Mesendoderm (in vitro differentiated cells): Measurements from ENCODE around the gene NOXA1.

Experiments used
- DNase-seq: peaks from one replicate; pipeline ENCODE4 v3.0.0; 2013
- H2AK5ac ChIP-seq: 2 replicates; pipeline ENCODE4 v1.6.1; 2013; ENCODE audit warnings: low read length, inconsistent platforms
- H2BK120ac ChIP-seq: 2 replicates; pipeline ENCODE4 v1.6.1; 2013; ENCODE audit warnings: low read depth, mild to moderate bottlenecking, low read length, moderate library complexity, mixed read lengths
- H2BK15ac ChIP-seq: replicated peaks from 2 replicates; pipeline ENCODE4 v1.6.1; 2013; ENCODE audit warnings: low read depth, mild to moderate bottlenecking, moderate library complexity
- H2BK5ac ChIP-seq: 2 replicates; pipeline ENCODE4 v1.6.1; 2013; ENCODE audit warnings: low read length, inconsistent platforms
- H3K18ac ChIP-seq: 2 replicates; pipeline ENCODE4 v1.6.1; 2013; ENCODE audit warnings: mild to moderate bottlenecking, low read length, mixed read lengths
- H3K23ac ChIP-seq: one replicate; pipeline ENCODE4 v1.6.1; 2013; ENCODE audit warnings: low read length
- H3K27ac ChIP-seq: 2 replicates; pipeline ENCODE4 v1.5.1; 2013; ENCODE audit warnings: low read depth, mild to moderate bottlenecking, inconsistent platforms, low read length, moderate library complexity
- H3K27me3 ChIP-seq: 2 replicates; pipeline ENCODE4 v1.6.1; 2013; ENCODE audit warnings: low read length, control low read depth, mild to moderate bottlenecking, inconsistent platforms; ENCODE audit not compliant: insufficient read depth, poor library complexity
- H3K36me3 ChIP-seq: 2 replicates; pipeline ENCODE4 v1.6.1; 2013; ENCODE audit warnings: low read length, inconsistent platforms; ENCODE audit not compliant: control insufficient read depth, insufficient read depth
- H3K4ac ChIP-seq: one replicate; pipeline ENCODE4 v1.6.1; 2013; ENCODE audit warnings: low read depth, mild to moderate bottlenecking, low read length, moderate library complexity
- H3K4me1 ChIP-seq: 2 replicates; pipeline ENCODE4 v1.6.1; 2013; ENCODE audit warnings: low read depth, low read length, inconsistent platforms; ENCODE audit not compliant: control insufficient read depth
- H3K4me2 ChIP-seq: 2 replicates; pipeline ENCODE4 v1.6.1; 2013; ENCODE audit warnings: low read length
- H3K4me3 ChIP-seq: 2 replicates; pipeline ENCODE4 v1.5.1; 2013; ENCODE audit warnings: mild to moderate bottlenecking, low read length
- H3K56ac ChIP-seq: one replicate; pipeline ENCODE4 v1.6.1; 2013; ENCODE audit warnings: low read length
- H3K79me1 ChIP-seq: 2 replicates; pipeline ENCODE4 v1.6.1; 2013; ENCODE audit warnings: low read length, inconsistent platforms
- H3K79me2 ChIP-seq: 2 replicates; pipeline ENCODE4 v1.6.1; 2013; ENCODE audit warnings: mild to moderate bottlenecking, low read length; ENCODE audit not compliant: control insufficient read depth, insufficient read depth
- H3K9ac ChIP-seq: 2 replicates; pipeline ENCODE4 v1.6.1; 2013; ENCODE audit warnings: low read length, inconsistent platforms
- H4K5ac ChIP-seq: one replicate; pipeline ENCODE4 v1.6.1; 2013; ENCODE audit warnings: low read length
- H4K8ac ChIP-seq: one replicate; pipeline ENCODE4 v1.6.1; 2013; ENCODE audit warnings: low read depth, mild to moderate bottlenecking, control low read depth, low read length, moderate library complexity
- WGBS: extraction: QIAGEN DNeasy Blood & Tissue Kit; methylation state at CpG from one replicate; pipeline ENCODE4 v1.1.7; 2013; ENCODE audit warnings: low lambda C conversion rate, missing lambda C conversion rate; ENCODE audit not compliant: insufficient coverage; ENCODE audit errors: extremely low coverage; 5-methylcytosine and 5-hydroxymethylcytosine counted together

The NOXA1 gene

GRCh38 chr9:137462986-137463930 lies 40.1 kb downstream of the NOXA1 start:
- H4K8ac ChIP-seq: no peak overlapping the region
- no peak overlapping the region for H3K23ac ChIP-seq
- no peaks in the 10 kb centered on the region for H3K27me3 ChIP-seq
- H2AK5ac ChIP-seq: no peak overlapping the region
- no peak overlapping the region for H3K9ac ChIP-seq
- no peaks in the 10 kb centered on the region for H3K79me2 ChIP-seq
- H3K79me1 ChIP-seq: no peaks in the 10 kb centered on the region
- no CpG with 5 or more reads among the region's 30 CpGs for WGBS
- H3K36me3 ChIP-seq: no peaks in the 10 kb centered on the region
- no peak overlapping the region for H3K56ac ChIP-seq
- no peak overlapping the region for H3K4me2 ChIP-seq
- no peak overlapping the region for H2BK5ac ChIP-seq
- H3K18ac ChIP-seq: no peak overlapping the region
- H3K27ac ChIP-seq: no peak overlapping the region
- H2BK120ac ChIP-seq: no peak overlapping the region
- H3K4ac ChIP-seq: no peak overlapping the region
- no peak overlapping the region for H4K5ac ChIP-seq
- no peak for DNase-seq
- no peak overlapping the region for H3K4me3 ChIP-seq
- H3K4me1 ChIP-seq: no peaks in the 10 kb centered on the region
- H2BK15ac ChIP-seq: no peak overlapping the region

GRCh38 chr9:137463931-137464290 lies 40.7 kb downstream of the NOXA1 start:
- no peak overlapping the region for H3K23ac ChIP-seq
- no CpG with 5 or more reads among the region's 18 CpGs for WGBS
- no peak for DNase-seq
- no peak overlapping the region for H3K4me3 ChIP-seq
- no peak overlapping the region for H3K9ac ChIP-seq
- H3K36me3 ChIP-seq: no peaks in the 10 kb centered on the region
- H2BK5ac ChIP-seq: no peak overlapping the region
- no peak overlapping the region for H4K5ac ChIP-seq
- H2BK15ac ChIP-seq: no peak overlapping the region
- H3K18ac ChIP-seq: no peak overlapping the region
- H2AK5ac ChIP-seq: no peak overlapping the region
- no peaks in the 10 kb centered on the region for H3K4me1 ChIP-seq
- H3K27ac ChIP-seq: no peak overlapping the region
- H3K4ac ChIP-seq: no peak overlapping the region
- H3K56ac ChIP-seq: no peak overlapping the region
- H3K79me2 ChIP-seq: no peaks in the 10 kb centered on the region
- H3K4me2 ChIP-seq: no peak overlapping the region
- no peaks in the 10 kb centered on the region for H3K79me1 ChIP-seq
- H3K27me3 ChIP-seq: no peaks in the 10 kb centered on the region
- no peak overlapping the region for H2BK120ac ChIP-seq
- no peak overlapping the region for H4K8ac ChIP-seq

GRCh38 chr9:137464291-137464999 lies 41.3 kb downstream of the NOXA1 start:
- no peak overlapping the region for H3K18ac ChIP-seq
- no peaks in the 10 kb centered on the region for H3K36me3 ChIP-seq
- H3K27ac ChIP-seq: no peak overlapping the region
- no peaks in the 10 kb centered on the region for H3K27me3 ChIP-seq
- H3K4ac ChIP-seq: no peak overlapping the region
- no peak overlapping the region for H2BK15ac ChIP-seq
- DNase-seq: no peak
- H3K4me2 ChIP-seq: no peak overlapping the region
- no peak overlapping the region for H3K23ac ChIP-seq
- WGBS: no CpG with 5 or more reads among the region's 28 CpGs
- H3K56ac ChIP-seq: no peak overlapping the region
- H4K8ac ChIP-seq: no peak overlapping the region
- no peak overlapping the region for H2AK5ac ChIP-seq
- H3K4me3 ChIP-seq: no peak overlapping the region
- H2BK5ac ChIP-seq: no peak overlapping the region
- no peaks in the 10 kb centered on the region for H3K79me2 ChIP-seq
- H4K5ac ChIP-seq: no peak overlapping the region
- H3K9ac ChIP-seq: no peak overlapping the region
- H3K4me1 ChIP-seq: no peaks in the 10 kb centered on the region
- no peak overlapping the region for H2BK120ac ChIP-seq
- H3K79me1 ChIP-seq: no peaks in the 10 kb centered on the region

- no peak overlapping the region for H3K56ac ChIP-seq
- H3K27me3 ChIP-seq: no peaks in the 10 kb centered on the region
- no peaks in the 10 kb centered on the region for H3K4me1 ChIP-seq
- no peaks in the 10 kb centered on the region for H3K36me3 ChIP-seq
- H3K79me2 ChIP-seq: no peaks in the 10 kb centered on the region
- H2BK15ac ChIP-seq: no peak overlapping the region
- no peak overlapping the region for H2AK5ac ChIP-seq
- H3K79me1 ChIP-seq: no peaks in the 10 kb centered on the region
- no peak overlapping the region for H3K4me3 ChIP-seq
- no peak overlapping the region for H3K18ac ChIP-seq
- no peak overlapping the region for H3K9ac ChIP-seq
- H3K4me2 ChIP-seq: no peak overlapping the region
- H3K27ac ChIP-seq: no peak overlapping the region
- H2BK120ac ChIP-seq: no peak overlapping the region
- no CpG with 5 or more reads among the region's 23 CpGs for WGBS
- no peak overlapping the region for H2BK5ac ChIP-seq
- no peak overlapping the region for H4K8ac ChIP-seq
- no peak for DNase-seq
- no peak overlapping the region for H4K5ac ChIP-seq
- no peak overlapping the region for H3K4ac ChIP-seq
- no peak overlapping the region for H3K23ac ChIP-seq
Measured at GRCh38 chr9:137465000-137465719, 42.0 kb downstream of the NOXA1 start.

GRCh38 chr9:137465720-137466388 lies 42.7 kb downstream of the NOXA1 start:
- DNase-seq: no peak
- Histone ChIP-seq H4K5ac (no peak overlapping the region), H3K27ac (no peak overlapping the region), H3K9ac (no peak overlapping the region), H3K4me1 (no peaks in the 10 kb centered on the region), H3K23ac (no peak overlapping the region), H4K8ac (no peak overlapping the region), H3K27me3 (no peaks in the 10 kb centered on the region), H2BK120ac (no peak overlapping the region), H2AK5ac (no peak overlapping the region), H3K56ac (no peak overlapping the region), H3K79me2 (no peaks in the 10 kb centered on the region), H3K4me3 (no peak overlapping the region), H2BK15ac (no peak overlapping the region), H3K36me3 (no peaks in the 10 kb centered on the region), H3K18ac (no peak overlapping the region), H3K79me1 (no peaks in the 10 kb centered on the region), H3K4me2 (no peak overlapping the region), H3K4ac (no peak overlapping the region), H2BK5ac (no peak overlapping the region)
- no CpG with 5 or more reads among the region's 23 CpGs for WGBS
